Breast epithelium (tissue), 3 donors: ENCODE data around the gene HAPLN3.

Experiments used
- CTCF ChIP-seq, 3 donors: fragments of 450-650 bp; IDR thresholded peaks; one replicate each; pipeline ENCODE4 v1.5.1; 2016 to 2017; ENCODE audit warnings: antibody characterized with exemption in 3 of 3, mild to moderate bottlenecking in 3 of 3, moderate library complexity in 3 of 3
- POLR2A ChIP-seq: fragments of 450-650 bp; IDR thresholded peaks from one replicate; pipeline ENCODE4 v1.6.1; 2016; ENCODE audit warnings: antibody characterized with exemption, mild to moderate bottlenecking, moderate library complexity
- POLR2AphosphoS5 ChIP-seq, 3 donors: sonication (generic); formaldehyde crosslinking; IDR thresholded peaks; one replicate each; pipeline ENCODE4 v1.6.1; 2017; ENCODE audit warnings: antibody characterized with exemption in 3 of 3

- no peak for TF ChIP-seq CTCF (IDR thresholded peaks at IDR 0.05)
- TF ChIP-seq POLR2A: no peak
- no peak for TF ChIP-seq POLR2AphosphoS5 (IDR thresholded peaks at IDR 0.05)
These were observed 3.9 kb upstream of the HAPLN3 start for GRCh38 chr15:88899251-88899650.
